AG04449 (cell line): Measurements from ENCODE around the gene SEPTIN11.

Experiments
- CTCF ChIA-PET: fragments of 350-600 bp; formaldehyde crosslinking; extraction: SDS; loops from one replicate; lab custom pipeline; 2021; ENCODE audit warnings: antibody characterized with exemption; lab: Yijun Ruan, JAX
- POLR2A ChIA-PET: fragments of 400-600, 350-600 bp; formaldehyde crosslinking; extraction: SDS; loops from one replicate; lab custom pipeline; 2020; ENCODE audit warnings: antibody characterized with exemption, inconsistent platforms; lab: Yijun Ruan, JAX
- DNase-seq: peaks from one replicate; pipeline ENCODE4 v3.0.0-alpha.2; 2010; ENCODE audit warnings: low read depth, low spot score
- H3K4me3 ChIP-seq: 2 replicates; pipeline ENCODE4 v1.5.1; 2011; ENCODE audit warnings: low read depth, mild to moderate bottlenecking, control low read depth, low read length
- CTCF ChIP-seq: IDR thresholded peaks from one replicate; pipeline ENCODE4 v1.5.1; 2011; ENCODE audit warnings: mild to moderate bottlenecking, moderate library complexity, low read length, control low read depth, inconsistent platforms; ENCODE audit not compliant: insufficient read depth; ENCODE audit errors: missing control alignments

Gene SEPTIN11

DNA sequence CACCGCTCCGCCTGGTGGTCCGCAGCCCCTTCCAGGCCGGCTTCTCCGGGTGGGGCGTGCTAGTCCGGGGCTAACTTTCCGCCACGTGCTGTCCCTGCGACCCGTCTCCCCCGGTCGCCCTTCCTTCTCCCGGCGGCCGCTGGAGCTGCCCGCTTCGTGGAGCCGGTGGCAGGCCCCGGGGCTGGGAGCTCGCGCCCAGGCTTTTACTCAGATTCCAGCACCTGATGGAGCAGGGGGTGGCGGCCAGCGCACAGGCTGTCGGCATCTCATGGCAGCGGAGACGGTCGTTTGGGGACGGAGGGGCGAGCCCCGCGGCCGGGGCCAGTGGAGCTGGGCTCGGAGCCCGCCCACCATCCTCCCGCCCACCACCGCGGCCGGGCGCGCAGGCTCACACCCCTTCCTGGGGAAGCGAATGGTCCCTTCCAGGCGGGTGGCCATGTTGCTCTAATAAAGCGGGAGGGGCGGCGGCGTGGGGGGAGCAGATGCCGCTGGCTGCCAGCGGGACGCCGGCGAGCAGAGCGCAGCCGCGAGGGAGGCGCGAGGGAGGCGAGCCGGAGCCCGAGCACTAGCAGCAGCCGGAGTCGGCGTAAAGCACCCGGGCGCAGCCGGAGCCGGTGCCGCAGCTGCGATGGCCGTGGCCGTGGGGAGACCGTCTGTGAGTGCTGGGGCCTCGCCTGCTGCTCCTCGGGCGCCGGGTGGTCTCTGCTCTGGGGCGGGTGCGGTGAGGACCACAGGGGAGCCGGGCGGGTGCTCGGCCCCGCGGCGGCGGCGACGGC lies at the start of gene SEPTIN11:
SEPTIN11 (plus strand) TSS at position 477 of the 776 bp plus-strand sequence; CDS start at position 629, 152 bp downstream.
- peak within 1 kb of the TSS; percentile 91 for H3K4me3 ChIP-seq
- POLR2A ChIA-PET = interaction anchor here (0.6 to 3.3 kb wide), 20 partner anchors 11 to 394 kb away, joined by 3 to 16 read pairs (median 4); no protein-coding TSS in a partner anchor
- TF ChIP-seq CTCF = no peak
- CTCF ChIA-PET = interaction anchor here (1.9 kb wide), 1 partner anchor 192 kb away, joined by 5 read pairs; no protein-coding TSS in a partner anchor
- DNase-seq = peak; percentile 63

- ChIA-PET POLR2A (no interaction called here), CTCF (no interaction called here)
- no peak overlapping the region for H3K4me3 ChIP-seq
- no peak for DNase-seq
- no peak for TF ChIP-seq CTCF
These were observed 47.2 kb upstream of the SEPTIN11 start for GRCh38 chr4:76902233-76902890.

- ChIA-PET POLR2A (no interaction called here), CTCF (interaction anchor here (0.6 to 1.3 kb wide), 3 partner anchors 8 to 19 kb away, joined by 3 to 5 read pairs (median 3); no protein-coding TSS in a partner anchor)
- H3K4me3 ChIP-seq = no peak overlapping the region
- no peak for DNase-seq
- no peak for TF ChIP-seq CTCF
These were observed 44.8 kb upstream of the SEPTIN11 start for GRCh38 chr4:76904646-76905190.

- ChIA-PET POLR2A (no interaction called here), CTCF (interaction anchor here (0.6 to 1.3 kb wide), 4 partner anchors 9 to 49 kb away, joined by 3 to 5 read pairs (median 3); no protein-coding TSS in a partner anchor)
- no peak for TF ChIP-seq CTCF
- DNase-seq = peak; percentile 65
- no peak overlapping the region for H3K4me3 ChIP-seq
These were observed 44.0 kb upstream of the SEPTIN11 start for GRCh38 chr4:76905521-76905920.

GRCh38 chr4:76909711-76910110 lies 39.8 kb upstream of the SEPTIN11 start:
- TF ChIP-seq CTCF = no peak
- no peak for DNase-seq
- CTCF ChIA-PET = no interaction called here
- no peak overlapping the region for H3K4me3 ChIP-seq
- POLR2A ChIA-PET = no interaction called here
